ENCODE results near the gene ABLIM1. TPM values are rescaled to one million over a fixed set of nuclear protein-coding genes. Genes with fewer than 3 reads are reported as not detected.

Gene ABLIM1
- total and polyA plus RNA-seq, 2 of the 4 experiments (the other 2 are of a cell fraction) = 7.7 to 9.9 TPM

GRCh38 chr10:114458216-114458920, 199.7 kb downstream of the ABLIM1 start:
- TF ChIP-seq MAZ (IDR thresholded peaks at IDR 0.05; ENCODE audit: borderline replicate concordance, low read depth, low read length) (no peak), BHLHE40 (IDR thresholded peaks at IDR 0.05; ENCODE audit: low read depth, low read length) (no peak), FOS (IDR thresholded peaks at IDR 0.05; ENCODE audit: low read depth, low read length) (no peak), CHD1 (IDR thresholded peaks at IDR 0.05; ENCODE audit: low read depth, low read length) (no peak), SMC3 (IDR thresholded peaks at IDR 0.05; ENCODE audit: low read depth, low read length) (no peak), USF2 (IDR thresholded peaks at IDR 0.05; ENCODE audit: low read depth, low read length) (no peak), ELK1 (IDR thresholded peaks at IDR 0.05; ENCODE audit: borderline replicate concordance, low read depth, low read length) (no peak)
- Histone ChIP-seq H3K23ac (ENCODE audit: low read depth, low read length) (no peak overlapping the region), H3K18ac (ENCODE audit: low read depth, low read length) (no peak overlapping the region), H4K91ac (ENCODE audit: insufficient read depth, low read depth, low read length) (no peak overlapping the region), H3K9me3 (ENCODE audit: control insufficient read depth, insufficient read depth, low read length) (no peaks in the 10 kb centered on the region), H3K27ac (ENCODE audit: insufficient read depth, low read length) (no peak overlapping the region), H3K9me1 (ENCODE audit: insufficient read depth, low read length) (no peaks in the 10 kb centered on the region), H2BK120ac (ENCODE audit: low read depth, low read length) (no peak overlapping the region), H2AK9ac (replicated peaks; ENCODE audit: low read depth, low read length, poor library complexity) (no peak overlapping the region), H3K14ac (replicated peaks; ENCODE audit: low read depth, low read length) (no peak overlapping the region), H3K4me2 (ENCODE audit: low read depth, low read length) (no peak overlapping the region), H3K36me3 (ENCODE audit: control insufficient read depth, insufficient read depth, low read length) (no peaks in the 10 kb centered on the region), H3K79me1 (ENCODE audit: low read depth in 1 of 2, low read length in 2 of 2) (no peaks in the 10 kb centered on the region), H2BK5ac (ENCODE audit: low read depth, low read length, poor library complexity, severe bottlenecking) (no peak overlapping the region), H2BK20ac (ENCODE audit: low read depth, low read length) (no peak overlapping the region), H4K20me1 (ENCODE audit: insufficient read depth, low read length) (no peaks in the 10 kb centered on the region), H3K27me3 (ENCODE audit: control insufficient read depth, insufficient read depth, low read length) (no peaks in the 10 kb centered on the region; the same call in 1 of the 2 replicates), H4K5ac (ENCODE audit: low read depth, low read length) (no peak overlapping the region), H2BK15ac (ENCODE audit: low read depth, low read length) (no peak overlapping the region), H3K9ac (ENCODE audit: low read depth, low read length) (no peak overlapping the region), H4K8ac (ENCODE audit: low read depth in 2 of 2, low read length in 2 of 2) (no peak overlapping the region), H2AK5ac (ENCODE audit: low read depth, low read length) (no peak overlapping the region), H2AFZ (replicated peaks; ENCODE audit: low read length, poor library complexity) (no peak overlapping the region), H3K56ac (ENCODE audit: extremely low read depth, insufficient read depth, low read length) (no peak overlapping the region), H3K4me1 (ENCODE audit: control insufficient read depth, insufficient read depth, low read length) (no peaks in the 10 kb centered on the region), H3K4me3 (ENCODE audit: insufficient read depth, low read depth, low read length) (no peak overlapping the region), H3K4ac (ENCODE audit: low read depth, low read length) (no peak overlapping the region)
- DNase-seq (no peak), ATAC-seq (ENCODE audit: low read depth) (no peak)
- in situ Hi-C loops (cut with MboI; ENCODE audit: low sequenced_read_pairs) (loop anchor here (25.0 kb wide), 1 partner anchor 679 kb away; no protein-coding TSS in a partner anchor), intact Hi-C loops (cut with micrococcal nuclease) (no loop called here), dilution Hi-C loops (cut with HindIII; ENCODE audit: low sequenced_read_pairs, unreplicated experiment) (no loop called here)
- CTCF ChIA-PET = interaction anchor here (0.6 to 1.2 kb wide), 4 partner anchors 9 to 13 kb away, joined by 3 to 4 read pairs (median 3); no protein-coding TSS in a partner anchor
- WGBS, 2 experiments (ENCODE audit: extremely low coverage in 2 of 2, insufficient read length in 1 of 2) = no CpG with 5 or more reads among the region's 9 CpGs
- POLR2A ChIA-PET (ENCODE audit: unreplicated experiment) = no interaction called here
- no TSS peak for BruUV-seq (replicated peaks)

All from IMR-90 (cell line).